ENCODE data around the gene AP1M1.
"Not testable (repeated sequence)": the region's sequence is repeated elsewhere in the genome, so short reads cannot be mapped to it uniquely, and the experiment has no call there.

AP1M1 gene

DNA sequence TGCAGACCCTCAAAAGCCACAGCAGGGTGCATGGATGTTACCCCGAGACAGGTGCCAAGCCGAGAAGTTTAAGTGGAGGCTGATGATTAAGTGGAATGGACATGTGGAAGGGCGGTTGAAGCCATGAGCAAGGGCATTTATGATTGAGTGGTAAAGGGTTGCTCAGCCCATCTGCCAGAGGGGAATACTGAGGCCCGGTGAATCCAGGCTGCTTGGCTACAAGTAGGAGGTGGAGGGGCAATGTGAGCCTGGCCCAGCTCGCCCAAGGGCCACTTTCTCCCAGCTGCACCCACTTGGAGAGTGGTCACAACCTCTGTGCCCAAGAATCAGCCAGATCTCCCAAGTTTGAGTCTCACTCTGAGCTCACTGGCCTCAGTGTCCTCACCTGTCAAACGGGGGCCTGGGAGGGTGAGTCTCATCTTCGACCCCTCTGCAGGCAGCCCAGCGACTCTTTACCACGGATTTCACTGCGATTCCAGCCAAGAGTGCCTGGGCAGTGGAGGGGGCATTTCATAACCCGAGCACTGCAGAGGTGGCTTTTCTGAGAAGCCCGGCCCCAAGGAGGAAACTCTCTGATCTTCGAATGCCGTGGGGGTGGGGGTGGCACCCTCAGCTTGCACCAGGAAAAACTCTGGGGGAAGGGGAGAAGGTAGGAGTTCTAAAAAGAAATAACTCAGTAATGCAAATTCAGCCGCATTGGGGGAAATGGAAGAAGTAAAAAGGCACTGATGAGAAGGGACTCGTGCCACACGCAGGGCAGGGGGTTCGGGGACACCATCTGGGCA lies 64.1 kb downstream of the AP1M1 start:
- no peak for DNase-seq (ENCODE audit: low read depth in 3 of 3)

DNA sequence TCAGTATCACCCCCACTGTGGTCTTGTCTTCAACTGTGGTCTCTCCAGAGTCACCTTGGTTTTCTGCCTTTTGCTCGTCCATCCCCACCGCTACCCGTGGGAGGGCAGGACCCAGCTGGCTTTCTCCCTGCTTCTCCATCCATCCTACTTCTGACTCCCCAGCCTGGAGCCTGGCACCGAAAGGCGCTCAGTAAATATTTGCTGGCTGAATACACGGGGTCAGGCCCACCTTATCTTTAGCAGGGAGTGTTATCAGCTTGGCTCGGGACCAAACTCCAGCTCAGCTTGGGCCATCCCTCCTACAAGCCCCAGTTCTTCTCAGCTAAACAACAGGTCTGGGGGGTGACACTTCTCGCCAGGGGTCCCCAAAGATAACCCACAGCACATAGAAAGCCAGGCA lies 64.9 kb downstream of the AP1M1 start:
- DNase-seq (ENCODE audit: low read depth in 3 of 3): no peak

DNA sequence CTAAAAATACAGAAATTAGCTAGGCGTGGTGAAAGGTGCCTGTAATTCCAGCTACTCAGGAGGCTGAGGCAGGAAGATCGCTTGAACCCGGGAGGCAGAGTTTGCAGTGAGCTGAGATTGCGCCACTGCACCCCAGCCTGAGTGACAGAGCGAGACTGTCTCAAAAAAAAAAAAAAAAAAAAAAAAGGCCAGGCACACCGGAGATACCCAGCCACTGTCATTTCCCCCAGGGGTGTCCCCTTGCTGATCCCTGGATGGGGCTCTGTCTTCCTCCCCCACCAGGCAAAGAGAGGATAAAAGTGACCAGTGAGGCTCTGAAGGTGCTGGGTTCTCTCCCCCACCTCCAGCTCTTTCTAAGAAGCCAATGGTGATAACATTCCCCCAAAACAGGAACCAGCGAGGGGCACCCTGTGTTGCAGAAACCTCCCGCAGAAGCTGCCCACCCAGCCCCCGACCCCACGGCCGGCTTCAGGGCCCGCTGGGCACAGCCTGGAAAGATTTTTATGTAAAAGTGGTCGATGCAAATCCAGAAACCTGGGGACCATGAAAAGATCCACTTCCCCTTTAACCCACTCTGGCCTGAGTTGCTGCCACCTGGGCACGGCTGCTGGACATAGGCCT lies 65.5 kb downstream of the AP1M1 start:
- no peak for DNase-seq (ENCODE audit: low read depth in 3 of 3)

DNA sequence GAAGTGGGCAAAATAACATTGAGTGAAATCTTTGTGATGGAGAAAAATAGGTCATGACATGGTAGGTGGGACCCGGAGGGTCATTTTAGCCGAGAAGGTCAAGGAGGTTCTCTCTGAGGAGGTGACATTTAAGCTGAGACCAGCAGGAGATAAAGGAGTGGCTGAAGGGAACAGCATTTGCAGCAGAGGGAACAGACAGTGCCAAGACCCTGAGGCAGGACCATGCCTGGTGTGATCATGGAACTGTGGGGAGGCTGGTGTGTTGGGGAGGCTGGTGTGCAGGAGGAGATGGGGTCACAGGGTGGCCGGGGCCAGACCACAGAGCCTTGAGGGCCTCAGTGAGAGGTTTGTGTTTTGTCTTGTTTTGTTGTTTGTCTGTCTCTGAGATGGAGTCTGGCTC lies 67.5 kb downstream of the AP1M1 start:
- DNase-seq (ENCODE audit: low read depth in 3 of 3): no peak

DNA sequence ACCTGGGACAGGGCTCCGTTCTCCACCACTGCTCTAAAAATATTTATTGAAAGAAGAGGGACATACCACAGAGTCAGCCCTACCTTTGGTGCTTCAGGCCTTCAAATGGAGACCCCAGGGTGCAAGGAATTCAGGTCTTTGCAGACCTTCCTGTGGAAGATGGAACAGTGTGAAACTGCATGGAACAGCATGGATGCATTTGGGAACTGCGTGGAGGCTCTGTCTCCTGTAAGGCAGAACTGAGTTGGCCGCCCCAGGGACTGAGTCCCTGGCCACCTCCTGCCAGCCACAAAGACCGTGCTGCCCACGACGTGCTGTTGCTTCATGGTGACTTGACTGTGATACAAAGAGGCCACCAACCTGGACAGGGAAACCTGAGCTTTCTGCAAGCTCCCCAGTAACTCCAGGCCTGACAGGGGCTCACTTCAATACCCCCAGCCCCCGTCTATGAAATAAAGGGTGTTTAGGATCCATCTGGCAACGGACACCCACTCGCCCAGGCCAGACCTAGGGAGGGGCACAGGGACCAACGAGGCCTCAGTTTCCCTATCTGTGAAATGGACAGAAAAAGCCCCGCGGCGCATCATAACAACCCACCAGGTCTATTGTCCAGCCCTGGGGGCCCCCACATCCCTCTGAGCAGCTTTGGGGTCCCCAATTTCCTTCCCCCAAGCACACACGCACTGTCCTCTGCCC lies 68.3 kb downstream of the AP1M1 start:
- DNase-seq (ENCODE audit: low read depth in 3 of 3): no peak

DNA sequence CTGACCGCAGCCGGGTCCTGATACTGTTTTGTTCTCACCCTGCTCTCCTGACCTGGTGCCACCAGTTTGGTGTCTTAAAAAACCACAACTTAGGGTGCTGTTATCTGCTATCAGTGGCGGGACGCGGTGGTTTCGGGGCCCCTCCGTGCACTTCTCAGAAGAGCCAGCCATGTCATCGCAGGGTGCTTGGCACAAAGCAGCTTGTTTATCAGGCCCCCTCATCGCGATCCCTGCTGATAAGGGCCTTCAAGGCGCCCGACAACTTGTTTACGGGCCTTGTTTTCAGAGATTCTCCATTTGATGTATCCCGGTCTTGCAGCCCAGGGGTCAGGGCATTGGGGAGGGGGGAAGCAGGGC lies 68.9 kb downstream of the AP1M1 start:
- DNase-seq (ENCODE audit: low read depth in 3 of 3): peak in 1 of 3 experiments; percentile 30

DNA sequence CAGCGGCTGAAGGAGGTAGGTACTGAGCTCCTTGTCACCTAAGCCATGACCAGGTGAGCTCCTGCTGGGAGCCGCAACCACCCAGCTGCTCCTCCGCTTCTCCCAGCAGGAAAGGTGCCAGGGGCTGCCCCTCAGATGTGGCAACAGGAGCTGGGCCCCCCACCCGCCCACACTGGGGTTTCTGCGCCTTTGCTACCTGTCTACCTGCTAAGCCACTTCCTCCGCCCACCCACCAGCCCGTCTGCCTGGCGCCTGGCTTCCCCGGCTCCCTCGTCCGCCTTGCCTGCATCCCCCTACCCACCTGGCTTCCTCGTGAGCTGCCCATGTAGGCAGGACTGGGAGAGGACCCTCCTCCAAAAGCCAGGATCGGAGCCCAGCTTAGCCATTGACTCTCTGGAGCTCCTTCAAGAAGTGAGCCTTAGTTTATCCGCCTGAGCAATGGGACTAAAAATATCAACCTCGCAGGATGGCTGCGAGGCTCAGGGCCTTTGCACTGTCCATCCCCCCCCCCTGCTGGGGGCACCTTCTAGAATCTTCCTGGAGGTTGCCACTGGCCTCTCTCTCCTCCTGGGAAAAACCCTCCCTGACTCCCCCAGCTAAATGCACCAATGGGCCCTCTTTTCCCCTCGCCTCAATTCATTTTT lies 71.1 kb downstream of the AP1M1 start:
- peak; percentile 26 to 37 (median 32) for DNase-seq (ENCODE audit: low read depth in 3 of 3)

DNA sequence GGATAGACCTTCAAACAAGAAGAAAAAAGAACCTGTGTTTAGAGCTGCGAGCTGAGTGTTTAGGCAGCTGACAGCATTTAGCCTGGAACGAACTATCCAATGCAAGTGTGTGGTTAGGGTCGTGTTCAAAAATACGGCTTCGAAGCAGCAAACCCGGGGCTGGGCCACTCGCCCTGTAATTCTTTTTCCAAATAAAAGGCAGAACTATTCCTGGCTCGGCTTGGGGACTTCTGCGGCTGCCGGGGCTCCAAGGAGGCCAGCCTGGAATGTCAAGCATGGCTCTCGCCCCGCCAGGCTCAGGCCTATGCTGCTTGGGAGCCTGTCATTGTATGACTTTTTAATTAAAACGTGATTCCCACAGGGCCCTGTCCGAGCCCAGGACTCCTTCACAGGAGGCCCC lies 75.2 kb downstream of the AP1M1 start:
- DNase-seq (ENCODE audit: low read depth in 3 of 3): no peak

DNA sequence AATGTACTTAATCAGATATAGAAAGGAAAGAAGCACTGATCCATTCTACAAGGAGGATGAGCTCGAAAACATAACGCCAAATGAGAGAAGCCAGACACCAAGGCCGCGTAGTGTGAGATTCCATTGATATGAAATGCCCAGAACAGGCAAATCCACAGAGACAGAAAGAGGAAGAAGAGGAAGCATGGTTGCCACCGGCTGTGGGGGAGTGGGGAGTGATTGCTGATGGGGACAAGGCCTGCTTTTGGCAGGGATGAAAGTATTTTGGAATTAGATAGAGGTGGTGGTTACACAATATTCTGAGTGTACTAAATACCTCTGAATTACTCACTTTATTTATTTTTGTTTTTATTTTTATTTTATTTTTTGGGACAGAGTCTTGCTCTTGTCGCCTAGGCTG lies 76.7 kb downstream of the AP1M1 start:
- DNase-seq (ENCODE audit: low read depth in 3 of 3): no peak

DNA sequence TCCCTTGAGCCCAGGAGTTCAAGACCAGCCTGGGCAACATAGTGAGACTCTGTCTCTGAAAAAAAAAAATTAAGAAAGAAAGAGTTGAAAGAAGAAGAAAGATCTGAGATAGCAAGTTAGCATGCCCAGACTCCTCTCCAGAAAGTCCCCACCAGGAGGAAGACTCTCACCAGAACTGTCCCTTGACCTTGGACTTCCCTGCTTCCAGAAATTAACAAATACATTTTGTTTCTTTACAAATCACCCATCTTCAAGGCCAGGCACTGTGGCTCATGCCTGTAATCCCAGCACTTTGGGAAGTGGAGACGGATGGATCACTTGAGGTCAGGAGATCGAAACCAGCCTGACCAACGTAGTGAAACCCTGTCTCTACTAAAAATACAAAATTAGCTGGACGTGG lies 82.6 kb downstream of the AP1M1 start:
- no peak for DNase-seq (ENCODE audit: low read depth in 3 of 3)

DNA sequence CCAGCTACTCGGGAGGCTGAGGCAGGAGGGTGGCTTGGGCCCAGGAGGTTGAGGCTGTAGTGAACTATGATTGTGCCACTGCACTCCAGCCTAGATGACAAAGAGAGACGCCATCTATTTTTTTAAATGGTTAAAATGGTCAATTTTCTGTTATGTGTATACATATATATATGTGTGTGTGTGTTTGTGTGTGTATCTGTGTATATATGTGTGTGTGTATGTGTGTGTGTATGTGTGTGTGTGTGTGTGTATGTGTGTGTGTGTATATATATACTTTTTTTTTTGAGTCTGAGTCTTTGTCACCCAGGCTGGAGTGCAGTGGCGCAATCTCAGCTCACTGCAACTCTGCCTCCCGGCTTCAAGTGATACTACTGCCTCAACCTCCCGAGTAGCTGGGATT lies 84.0 kb downstream of the AP1M1 start:
- no peak for DNase-seq (ENCODE audit: low read depth in 3 of 3)

DNA sequence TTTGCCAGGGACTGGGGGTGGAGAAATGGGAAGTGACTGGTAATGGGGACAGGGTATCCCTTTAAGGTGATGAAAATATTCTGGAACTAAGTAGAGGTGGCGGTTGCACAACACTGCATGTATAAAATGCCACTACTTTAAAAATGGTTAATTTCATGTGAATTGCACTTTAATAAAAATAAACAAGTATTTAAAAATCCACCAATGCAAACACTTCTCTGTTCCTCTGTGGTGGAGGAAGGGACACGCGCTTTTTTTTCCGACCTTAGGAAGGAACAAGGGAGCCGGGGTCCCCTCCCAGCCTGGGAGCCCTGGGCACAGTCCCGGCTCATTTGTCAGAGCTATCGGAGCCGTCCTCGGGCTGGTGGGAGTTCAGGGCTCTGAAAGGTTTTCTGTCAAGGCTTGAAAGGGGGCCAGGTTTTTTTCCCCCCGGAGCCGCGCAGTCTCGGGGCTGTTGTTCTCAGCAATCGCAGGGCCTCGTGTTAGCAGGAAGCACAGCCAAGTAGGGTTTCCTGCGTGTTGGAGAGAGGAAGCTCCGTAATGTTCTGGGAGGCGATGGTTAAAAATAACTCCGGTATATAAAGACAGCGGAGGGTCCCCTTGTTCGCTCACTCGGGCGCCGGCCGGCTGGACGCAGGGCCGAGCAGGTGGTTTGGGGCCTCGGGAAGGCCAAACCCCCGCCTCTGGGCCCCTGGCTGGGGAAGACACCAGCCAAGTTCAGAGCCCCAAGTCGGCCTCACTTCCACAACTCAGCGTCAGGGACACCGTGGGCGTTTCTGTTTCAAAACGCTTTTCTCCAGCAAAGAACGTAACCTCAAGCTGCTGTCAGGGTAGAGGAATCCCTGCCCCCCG lies 85.7 kb downstream of the AP1M1 start:
- peak; percentile 49 to 57 (median 50) for DNase-seq (ENCODE audit: low read depth in 3 of 3)

DNA sequence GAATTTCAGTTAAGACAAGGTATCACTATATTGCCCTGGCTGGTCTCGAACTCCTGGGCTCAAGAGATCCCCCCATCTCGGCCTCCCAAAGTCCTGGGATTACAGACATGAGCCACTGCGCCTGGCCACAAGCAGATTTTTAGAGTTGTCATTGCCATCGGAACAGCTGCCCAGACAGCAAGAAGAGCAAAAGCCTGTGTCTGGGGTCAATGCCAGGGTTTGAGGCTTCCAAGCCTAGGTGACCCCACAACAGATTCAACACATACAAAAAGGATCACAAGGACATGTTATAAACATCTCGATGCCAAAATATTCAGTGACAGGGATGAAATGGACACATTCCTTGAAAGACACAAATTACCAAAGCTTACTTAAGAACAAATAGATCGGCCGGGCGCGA lies 86.8 kb downstream of the AP1M1 start:
- DNase-seq (ENCODE audit: low read depth in 3 of 3): no peak

DNA sequence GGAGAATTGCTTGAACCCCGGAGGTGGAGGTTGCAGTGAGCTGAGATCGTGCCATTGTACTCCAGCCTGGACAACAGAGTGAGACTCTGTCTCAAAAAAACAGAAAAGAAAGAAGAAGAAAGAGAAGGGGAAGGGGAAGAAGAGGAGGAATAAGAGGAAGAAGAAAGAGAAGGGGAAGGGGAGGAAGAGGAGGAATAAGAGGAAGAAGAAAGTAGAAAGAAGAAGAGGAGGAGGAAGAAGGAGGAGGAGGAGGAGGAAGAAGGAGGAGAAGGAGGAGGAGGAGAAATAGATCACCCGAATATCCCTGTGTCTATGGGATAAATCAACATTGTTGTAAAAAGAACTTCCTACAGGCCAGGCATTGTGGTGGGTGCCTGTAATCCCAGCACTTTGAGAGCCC lies 87.4 kb downstream of the AP1M1 start:
- DNase-seq (ENCODE audit: low read depth in 3 of 3): not testable (repeated sequence)

DNA sequence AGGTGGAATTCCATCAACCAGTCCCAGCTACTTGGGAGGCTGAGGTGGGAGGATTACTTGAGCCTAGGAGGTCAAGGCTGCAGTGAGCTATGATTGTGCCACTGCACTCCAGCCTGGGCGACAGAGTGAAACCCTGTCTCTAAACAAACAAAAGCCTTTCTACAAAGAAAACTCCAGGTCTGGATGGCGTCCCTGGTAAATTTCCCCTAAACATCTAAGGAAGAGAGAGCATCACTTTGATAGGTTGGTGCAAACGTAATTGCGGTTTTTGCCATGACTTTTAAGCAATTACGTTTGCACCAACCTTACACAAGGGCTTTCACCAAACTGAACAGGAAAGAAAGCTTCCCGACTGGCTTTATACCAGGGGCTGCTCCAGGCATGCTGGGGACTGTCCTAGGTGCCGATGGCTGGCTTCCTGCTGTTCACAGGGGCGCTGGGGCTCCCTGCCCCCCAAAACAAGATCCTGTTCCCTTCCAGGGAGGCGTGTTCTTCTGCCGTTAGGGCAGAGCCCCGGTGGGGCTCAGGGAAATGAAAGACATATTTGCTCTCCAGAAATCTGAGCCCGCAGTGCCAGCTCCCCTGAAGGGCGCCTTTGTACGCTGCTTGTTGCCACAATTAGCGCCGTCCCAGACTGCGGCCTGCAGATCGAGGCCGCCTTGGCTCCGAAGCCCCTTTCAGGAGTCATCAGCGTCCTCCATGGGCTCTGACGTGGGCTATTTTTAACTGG lies 88.2 kb downstream of the AP1M1 start:
- DNase-seq (ENCODE audit: low read depth in 3 of 3): no peak

DNA sequence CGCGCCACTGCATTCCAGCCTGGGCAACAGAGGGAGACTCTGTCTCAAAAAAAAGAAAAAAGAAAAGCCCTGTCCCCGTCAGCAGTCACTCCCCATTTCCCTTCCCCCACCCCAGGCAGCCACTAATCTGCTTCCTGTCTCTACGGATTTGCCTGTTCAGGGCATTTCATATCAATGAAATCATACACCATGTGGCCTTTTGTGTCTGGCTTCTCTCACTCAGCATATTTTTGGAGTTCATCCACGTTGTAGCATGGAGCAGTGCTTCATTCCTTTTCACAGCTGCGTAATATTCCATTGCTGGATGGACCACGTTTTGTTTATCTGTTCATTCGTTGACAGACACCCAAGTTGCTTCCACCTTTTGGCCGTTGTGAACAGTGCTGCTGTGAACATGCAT lies 90.8 kb downstream of the AP1M1 start:
- DNase-seq (ENCODE audit: low read depth in 3 of 3): no peak

DNA sequence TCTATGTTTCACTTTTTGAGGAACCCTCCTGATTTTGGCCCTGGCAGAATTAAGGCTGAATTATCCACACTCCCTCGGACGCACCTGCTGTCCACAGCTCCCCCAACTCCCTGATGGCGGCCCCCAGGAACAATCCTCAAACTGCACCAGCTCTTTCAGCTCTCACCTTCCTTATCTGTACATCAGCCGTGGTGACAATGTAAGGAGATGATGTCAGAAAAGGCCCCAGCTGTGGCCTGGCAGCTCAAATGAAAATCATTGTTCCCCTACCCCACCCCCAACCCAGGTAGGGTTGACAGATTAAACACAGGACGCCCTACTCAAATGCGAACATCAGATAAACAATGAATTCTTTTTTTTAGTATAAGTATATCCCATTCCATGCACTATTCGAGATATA lies 91.9 kb downstream of the AP1M1 start:
- DNase-seq (ENCODE audit: low read depth in 3 of 3): no peak

DNA sequence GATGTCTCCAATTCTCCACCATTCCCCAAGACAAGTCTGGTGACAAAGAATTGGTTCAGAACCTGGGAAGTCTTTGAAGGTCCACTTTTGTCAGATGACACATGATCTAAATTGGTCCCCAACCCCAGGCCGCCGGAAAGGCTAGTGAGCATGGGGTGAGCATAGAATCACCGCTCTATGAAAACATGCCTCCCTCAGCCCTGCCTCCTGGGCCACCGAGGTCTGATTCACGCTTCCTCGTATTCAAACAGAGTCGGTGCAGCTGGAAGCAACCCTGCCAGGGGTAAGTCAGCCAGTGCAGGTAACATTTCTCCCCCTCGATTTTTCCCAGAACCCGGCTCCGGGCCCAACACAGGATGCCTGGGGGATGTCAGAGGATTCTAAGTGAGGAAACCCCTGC lies 93.0 kb downstream of the AP1M1 start:
- no peak for DNase-seq (ENCODE audit: low read depth in 3 of 3)

DNA sequence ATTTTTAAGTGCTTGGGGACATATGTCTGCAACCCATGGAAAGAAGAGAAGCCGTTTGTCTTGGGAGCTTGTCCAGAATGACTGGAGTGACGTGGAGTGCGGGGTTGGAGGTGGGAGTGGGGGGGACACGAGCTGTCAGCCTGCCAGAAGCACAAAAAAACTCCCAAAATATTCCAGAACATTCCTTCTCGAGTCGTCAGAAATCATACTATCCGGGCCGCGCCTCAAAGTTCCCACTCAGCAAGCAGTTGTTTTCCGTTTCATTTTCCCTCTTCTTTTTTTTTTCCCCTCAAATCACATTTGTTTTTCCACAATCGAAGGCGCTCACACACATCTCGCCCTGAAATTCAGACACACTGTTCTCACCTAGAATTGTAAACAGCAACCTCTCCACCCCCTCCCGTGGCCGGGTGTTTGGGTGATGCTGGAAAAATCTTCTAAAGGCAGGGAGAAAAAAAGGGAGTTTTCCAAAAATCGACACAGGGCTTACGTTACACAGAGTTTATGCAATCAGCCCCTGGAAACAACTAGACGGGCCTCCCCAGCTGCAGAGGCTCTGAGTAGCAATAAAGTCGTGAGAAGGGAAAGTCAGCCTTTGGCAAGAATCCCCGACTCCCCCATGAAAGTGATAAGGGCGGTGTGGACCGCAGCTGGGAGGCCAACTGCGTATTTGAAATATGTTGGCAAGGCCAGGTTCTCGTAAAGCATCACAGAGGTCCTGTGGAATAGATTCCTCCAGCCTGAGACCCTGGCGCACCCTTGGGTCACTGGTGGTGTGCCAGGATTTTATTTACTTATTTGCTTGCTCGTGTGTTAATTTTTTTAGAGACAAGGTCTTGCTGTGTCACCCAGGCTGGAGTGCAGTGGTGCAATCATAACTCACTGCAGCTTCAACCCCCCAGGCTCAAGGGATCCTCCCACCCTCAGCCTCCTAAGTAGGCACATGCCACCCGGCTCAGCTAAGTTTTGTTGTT lies 95.7 kb downstream of the AP1M1 start:
- no peak for DNase-seq (ENCODE audit: low read depth in 3 of 3)

DNA sequence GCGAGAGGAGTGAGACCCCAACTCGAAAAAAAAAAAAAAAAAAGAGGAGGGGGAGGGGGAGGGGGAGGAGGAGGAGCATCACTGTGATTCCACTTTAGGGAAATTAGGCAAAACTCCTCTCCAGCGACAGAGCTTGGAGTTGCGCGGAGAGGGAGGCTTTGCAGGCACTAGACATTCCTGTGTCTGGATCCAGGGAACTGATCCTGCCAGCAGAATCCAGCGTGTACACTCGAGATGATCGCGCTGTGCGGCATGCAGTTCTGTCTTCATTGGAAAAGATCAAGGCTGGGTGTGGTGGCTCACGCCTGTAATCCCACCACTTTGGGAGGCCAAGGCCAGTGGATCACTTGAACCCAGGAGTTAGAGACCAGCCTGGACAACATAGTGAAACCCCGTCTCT lies 97.3 kb downstream of the AP1M1 start:
- no peak for DNase-seq (ENCODE audit: low read depth in 3 of 3)

Data from stimulated activated CD4-positive, alpha-beta T cell treated with anti-CD3 and anti-CD28 coated beads, TNF-alpha, amount 100 ng/mL, for 4 hours (primary cell).